ENCODE measurements around the gene CETP. TPM values are rescaled to one million over a fixed set of nuclear protein-coding genes. Genes with fewer than 3 reads are reported as not detected.

The CETP gene
- total and polyA plus RNA-seq, 9 of the 15 experiments (the other 6 are each of a cell fraction or from before 2014, with no cell fraction given), result 0.07 to 0.11 TPM; not detected in 7

DNA sequence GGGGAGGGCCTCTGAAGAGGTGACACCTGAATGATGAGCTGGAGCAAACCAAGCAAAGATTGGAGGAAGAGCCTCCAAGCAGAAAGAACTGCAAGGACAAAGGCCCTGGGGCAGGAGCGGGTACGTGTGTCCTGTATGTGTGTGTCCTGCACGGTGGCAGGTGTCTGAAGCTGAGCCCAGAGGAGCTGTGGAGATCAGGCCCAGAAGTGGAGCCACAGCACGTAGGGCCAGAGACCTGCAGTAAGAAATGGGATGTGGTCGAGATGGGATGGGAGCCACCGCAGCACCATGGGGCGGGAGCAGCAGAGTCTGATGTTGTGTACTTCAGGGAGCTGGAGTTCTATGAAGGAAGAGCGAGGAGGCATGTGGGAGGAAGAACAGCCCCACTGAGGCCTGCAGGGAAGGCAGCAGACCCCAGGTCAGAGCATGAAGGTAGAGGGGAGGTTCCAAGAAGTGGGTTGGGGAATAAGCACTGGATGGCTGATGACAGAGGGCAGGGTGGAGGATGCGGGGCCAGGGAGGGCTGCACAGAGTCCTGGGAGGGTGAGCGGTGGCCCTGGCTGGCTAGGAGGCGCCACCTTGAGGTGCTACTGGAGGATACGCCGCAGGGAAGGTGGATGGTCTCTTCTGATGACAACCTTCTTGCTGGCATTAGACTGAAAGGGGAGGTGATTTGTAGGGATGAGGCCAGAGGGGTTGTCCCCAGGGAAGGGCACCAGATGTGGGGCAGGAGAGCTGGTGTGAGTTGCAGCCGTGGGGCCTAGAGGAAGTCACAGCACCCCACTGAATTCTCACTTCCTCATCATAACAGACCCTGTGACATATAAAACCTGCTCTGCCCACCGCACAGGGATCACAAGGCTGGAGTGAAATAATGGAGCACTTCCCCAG, 10.6 kb upstream of the CETP start (continued):
- no peak for TF ChIP-seq ASH1L (IDR thresholded peaks at IDR 0.05; ENCODE audit: borderline replicate concordance, low read depth, partially characterized antibody)
- TF ChIP-seq, protein P1, sequence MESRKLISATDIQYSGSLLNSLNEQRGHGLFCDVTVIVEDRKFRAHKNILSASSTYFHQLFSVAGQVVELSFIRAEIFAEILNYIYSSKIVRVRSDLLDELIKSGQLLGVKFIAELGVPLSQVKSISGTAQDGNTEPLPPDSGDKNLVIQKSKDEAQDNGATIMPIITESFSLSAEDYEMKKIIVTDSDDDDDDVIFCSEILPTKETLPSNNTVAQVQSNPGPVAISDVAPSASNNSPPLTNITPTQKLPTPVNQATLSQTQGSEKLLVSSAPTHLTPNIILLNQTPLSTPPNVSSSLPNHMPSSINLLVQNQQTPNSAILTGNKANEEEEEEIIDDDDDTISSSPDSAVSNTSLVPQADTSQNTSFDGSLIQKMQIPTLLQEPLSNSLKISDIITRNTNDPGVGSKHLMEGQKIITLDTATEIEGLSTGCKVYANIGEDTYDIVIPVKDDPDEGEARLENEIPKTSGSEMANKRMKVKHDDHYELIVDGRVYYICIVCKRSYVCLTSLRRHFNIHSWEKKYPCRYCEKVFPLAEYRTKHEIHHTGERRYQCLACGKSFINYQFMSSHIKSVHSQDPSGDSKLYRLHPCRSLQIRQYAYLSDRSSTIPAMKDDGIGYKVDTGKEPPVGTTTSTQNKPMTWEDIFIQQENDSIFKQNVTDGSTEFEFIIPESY (CRISPR knock-in tag; IDR thresholded peaks at IDR 0.05), result no peak
- no peak for TF ChIP-seq POLR2H (tag; IDR thresholded peaks at IDR 0.05; ENCODE audit: low read depth)
- TF ChIP-seq ARID2 (IDR thresholded peaks at IDR 0.05), result 0 out of 2 replicates have a peak, but pooled peaks have one; percentile 24
- TF ChIP-seq, protein P2, sequence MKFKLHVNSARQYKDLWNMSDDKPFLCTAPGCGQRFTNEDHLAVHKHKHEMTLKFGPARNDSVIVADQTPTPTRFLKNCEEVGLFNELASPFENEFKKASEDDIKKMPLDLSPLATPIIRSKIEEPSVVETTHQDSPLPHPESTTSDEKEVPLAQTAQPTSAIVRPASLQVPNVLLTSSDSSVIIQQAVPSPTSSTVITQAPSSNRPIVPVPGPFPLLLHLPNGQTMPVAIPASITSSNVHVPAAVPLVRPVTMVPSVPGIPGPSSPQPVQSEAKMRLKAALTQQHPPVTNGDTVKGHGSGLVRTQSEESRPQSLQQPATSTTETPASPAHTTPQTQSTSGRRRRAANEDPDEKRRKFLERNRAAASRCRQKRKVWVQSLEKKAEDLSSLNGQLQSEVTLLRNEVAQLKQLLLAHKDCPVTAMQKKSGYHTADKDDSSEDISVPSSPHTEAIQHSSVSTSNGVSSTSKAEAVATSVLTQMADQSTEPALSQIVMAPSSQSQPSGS (CRISPR knock-in tag; IDR thresholded peaks at IDR 0.05), result no peak
- TF ChIP-seq, protein P3, sequence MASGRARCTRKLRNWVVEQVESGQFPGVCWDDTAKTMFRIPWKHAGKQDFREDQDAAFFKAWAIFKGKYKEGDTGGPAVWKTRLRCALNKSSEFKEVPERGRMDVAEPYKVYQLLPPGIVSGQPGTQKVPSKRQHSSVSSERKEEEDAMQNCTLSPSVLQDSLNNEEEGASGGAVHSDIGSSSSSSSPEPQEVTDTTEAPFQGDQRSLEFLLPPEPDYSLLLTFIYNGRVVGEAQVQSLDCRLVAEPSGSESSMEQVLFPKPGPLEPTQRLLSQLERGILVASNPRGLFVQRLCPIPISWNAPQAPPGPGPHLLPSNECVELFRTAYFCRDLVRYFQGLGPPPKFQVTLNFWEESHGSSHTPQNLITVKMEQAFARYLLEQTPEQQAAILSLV (tag; IDR thresholded peaks at IDR 0.05), result no peak
- TF ChIP-seq RBM39 (optimal IDR thresholded peaks at IDR 0.05; ENCODE audit: low read depth, low read length), result no peak
- TF ChIP-seq ILK (tag; IDR thresholded peaks at IDR 0.05; ENCODE audit: borderline replicate concordance, low read depth), result no peak
- TF ChIP-seq POLR2G (IDR thresholded peaks at IDR 0.05; ENCODE audit: low read depth, low read length), result no peak
- no peak for TF ChIP-seq MYC (IDR thresholded peaks at IDR 0.05; ENCODE audit: low read depth, low read length)
- TF ChIP-seq MYC (CRISPR knock-in tag; IDR thresholded peaks at IDR 0.05; ENCODE audit: borderline replicate concordance, low read depth), result no peak
- TF ChIP-seq FOXA3 (CRISPR knock-in tag; conservative IDR thresholded peaks at IDR 0.05 in 1 of 2, IDR thresholded peaks at IDR 0.05 in 1 of 2), result no peak
- TF ChIP-seq KHSRP (IDR thresholded peaks at IDR 0.05), result no peak
- peak; percentile 64 to 86 for TF ChIP-seq RAD21 (CRISPR knock-in tag; conservative IDR thresholded peaks at IDR 0.05 in 1 of 2, IDR thresholded peaks at IDR 0.05 in 1 of 2)
- no peak for TF ChIP-seq ZNF174 (CRISPR knock-in tag; IDR thresholded peaks at IDR 0.05)
- TF ChIP-seq, protein P4, sequence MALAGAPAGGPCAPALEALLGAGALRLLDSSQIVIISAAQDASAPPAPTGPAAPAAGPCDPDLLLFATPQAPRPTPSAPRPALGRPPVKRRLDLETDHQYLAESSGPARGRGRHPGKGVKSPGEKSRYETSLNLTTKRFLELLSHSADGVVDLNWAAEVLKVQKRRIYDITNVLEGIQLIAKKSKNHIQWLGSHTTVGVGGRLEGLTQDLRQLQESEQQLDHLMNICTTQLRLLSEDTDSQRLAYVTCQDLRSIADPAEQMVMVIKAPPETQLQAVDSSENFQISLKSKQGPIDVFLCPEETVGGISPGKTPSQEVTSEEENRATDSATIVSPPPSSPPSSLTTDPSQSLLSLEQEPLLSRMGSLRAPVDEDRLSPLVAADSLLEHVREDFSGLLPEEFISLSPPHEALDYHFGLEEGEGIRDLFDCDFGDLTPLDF (CRISPR knock-in tag; IDR thresholded peaks at IDR 0.05), result no peak

Data from K562 (cell line).